OCI-LY7 (cell line): ENCODE results near the gene TWF1. TPM values are rescaled to one million over a fixed set of nuclear protein-coding genes. Genes with fewer than 3 reads are reported as not detected.

Experiments used
- BruUV-seq: library from RNA; stranded (reverse); fragments of 400-500 nt; replicated peaks from 2 replicates; lab custom pipeline; 2021; lab: Mats Ljungman, UMichigan
- CTCF ChIA-PET: fragments of 300-600 bp; sonication (Branson Sonifier 250); formaldehyde crosslinking; loops from one replicate; lab custom pipeline; 2022; ENCODE audit warnings: antibody characterized with exemption; ENCODE audit not compliant: unreplicated experiment; lab: Charles Lee
- POLR2A ChIA-PET: fragments of 300-600 bp; sonication (Branson Sonifier 250); formaldehyde crosslinking; loops from one replicate; lab custom pipeline; 2022; ENCODE audit warnings: antibody characterized with exemption; lab: Charles Lee
- DNase-seq: peaks from one replicate; pipeline ENCODE4 v3.0.0-alpha.2; 2015; ENCODE audit warnings: low spot score
- H2AFZ ChIP-seq: fragments of 200-600 bp; sonication (generic), shearing (Covaris generic); 2 replicates; pipeline ENCODE4 v1.6.1; 2014; ENCODE audit warnings: mild to moderate bottlenecking, antibody characterized with exemption, low read length, moderate library complexity
- H3K27ac ChIP-seq: fragments of 200-600 bp; sonication (generic); 2 replicates; pipeline ENCODE4 v1.5.1; 2014; ENCODE audit warnings: mixed run types, low read depth, mild to moderate bottlenecking, moderate library complexity, low read length, inconsistent platforms; ENCODE audit not compliant: poor library complexity, severe bottlenecking
- H3K36me3 ChIP-seq: fragments of 200-600 bp; sonication (generic); 2 replicates; pipeline ENCODE4 v1.6.1; 2014; ENCODE audit warnings: mild to moderate bottlenecking, antibody characterized with exemption, low read length, moderate library complexity, mixed read lengths; ENCODE audit not compliant: insufficient read depth
- H3K4me1 ChIP-seq: fragments of 200-600 bp; sonication (generic); 2 replicates; pipeline ENCODE4 v1.5.1; 2014; ENCODE audit warnings: mild to moderate bottlenecking, low read length; ENCODE audit not compliant: insufficient read depth, poor library complexity, severe bottlenecking
- H3K4me2 ChIP-seq: fragments of 200-600 bp; sonication (generic); 2 replicates; pipeline ENCODE4 v1.6.1; 2014; ENCODE audit warnings: mild to moderate bottlenecking, low read length
- H3K4me3 ChIP-seq: fragments of 200-600 bp; sonication (generic); 2 replicates; pipeline ENCODE4 v1.5.1; 2014; ENCODE audit warnings: mild to moderate bottlenecking, low read depth, low read length; ENCODE audit not compliant: poor library complexity, severe bottlenecking
- H3K79me2 ChIP-seq: fragments of 200-600 bp; sonication (generic); 2 replicates; pipeline ENCODE4 v1.6.1; 2016; ENCODE audit warnings: low read depth, mild to moderate bottlenecking, low read length, moderate library complexity, mixed read lengths; ENCODE audit not compliant: insufficient read depth
- H3K9me2 ChIP-seq: fragments of 200-600 bp; sonication (generic); 2 replicates; pipeline ENCODE4 v1.6.1; 2016; ENCODE audit warnings: mild to moderate bottlenecking, low read length, mixed read lengths; ENCODE audit not compliant: insufficient read depth
- H3K9me3 ChIP-seq: fragments of 200-600 bp; sonication (generic); 2 replicates; pipeline ENCODE4 v1.6.1; 2014; ENCODE audit warnings: mild to moderate bottlenecking, mixed run types, low read length, mixed read lengths
- H4K20me1 ChIP-seq: fragments of 200-600 bp; sonication (generic); 2 replicates; pipeline ENCODE4 v1.6.1; 2014; ENCODE audit warnings: mild to moderate bottlenecking, antibody characterized with exemption, low read length, moderate library complexity, mixed read lengths; ENCODE audit not compliant: insufficient read depth
- EZH2phosphoT487 ChIP-seq: fragments of 200-600 bp; sonication (generic); IDR thresholded peaks from 2 replicates; pipeline ENCODE4 v1.6.1; 2018; ENCODE audit warnings: low read depth, borderline replicate concordance, mild to moderate bottlenecking, mixed run types, antibody characterized with exemption, low read length, moderate library complexity, mixed read lengths
- intact Hi-C: fragments of 100-400 bp; cut with micrococcal nuclease; formaldehyde crosslinking; loops from one replicate; pipeline ENCODE4 v1.10.0; 2022; ENCODE audit not compliant: unreplicated experiment
- total RNA-seq, 2 experiments: library from RNA; depleted of rRNA in 1 of 2; stranded (reverse); fragments of >200 nt in 1 of 2; shearing (Covaris generic) in 1 of 2; gene quantifications; 2 replicates each; pipeline ENCODE4 v1.2.3, GENCODE V29; 2014 to 2022
- TF ChIP-seq, protein P1 (sequence below): fragments of 200-600 bp; sonication (generic); conservative IDR thresholded peaks from 2 replicates; pipeline ENCODE4 v1.5.1; 2014; ENCODE audit warnings: mild to moderate bottlenecking, antibody characterized with exemption, low read length, moderate library complexity, mixed read lengths

Gene TWF1
- total RNA-seq, 2 experiments from 2014 or later: 26.1 to 29.4 TPM

DNA sequence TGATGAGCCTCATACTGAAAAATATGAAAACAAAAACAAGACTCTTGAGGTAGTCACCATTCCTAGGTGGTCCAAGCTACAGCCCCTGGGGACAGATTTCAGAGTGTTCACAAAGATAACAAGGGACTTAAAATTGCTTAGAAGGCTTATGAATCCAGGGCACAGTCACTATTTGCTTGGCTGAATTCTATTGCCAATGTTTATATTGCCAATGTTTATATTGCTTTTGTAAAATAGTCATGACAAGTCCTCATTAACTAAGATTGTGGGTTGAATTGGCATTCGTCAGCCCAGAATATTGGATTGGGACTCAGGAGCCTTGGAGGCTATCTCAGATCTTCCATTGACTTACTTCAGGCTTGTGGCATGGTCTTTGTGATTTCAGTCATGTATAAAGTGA, 36.1 kb upstream of the TWF1 start:
- no TSS peak for BruUV-seq
- intact Hi-C loops: no loop called here
- H3K4me2 ChIP-seq: no peak overlapping the region
- H3K4me1 ChIP-seq: no peaks in the 10 kb centered on the region
- POLR2A ChIA-PET: no interaction called here
- H3K9me2 ChIP-seq: no peaks in the 10 kb centered on the region
- H3K36me3 ChIP-seq: no peaks in the 10 kb centered on the region
- H3K9me3 ChIP-seq: no peaks in the 10 kb centered on the region
- no peak overlapping the region for H3K4me3 ChIP-seq
- TF ChIP-seq EZH2phosphoT487: no peak
- TF ChIP-seq, protein P1, sequence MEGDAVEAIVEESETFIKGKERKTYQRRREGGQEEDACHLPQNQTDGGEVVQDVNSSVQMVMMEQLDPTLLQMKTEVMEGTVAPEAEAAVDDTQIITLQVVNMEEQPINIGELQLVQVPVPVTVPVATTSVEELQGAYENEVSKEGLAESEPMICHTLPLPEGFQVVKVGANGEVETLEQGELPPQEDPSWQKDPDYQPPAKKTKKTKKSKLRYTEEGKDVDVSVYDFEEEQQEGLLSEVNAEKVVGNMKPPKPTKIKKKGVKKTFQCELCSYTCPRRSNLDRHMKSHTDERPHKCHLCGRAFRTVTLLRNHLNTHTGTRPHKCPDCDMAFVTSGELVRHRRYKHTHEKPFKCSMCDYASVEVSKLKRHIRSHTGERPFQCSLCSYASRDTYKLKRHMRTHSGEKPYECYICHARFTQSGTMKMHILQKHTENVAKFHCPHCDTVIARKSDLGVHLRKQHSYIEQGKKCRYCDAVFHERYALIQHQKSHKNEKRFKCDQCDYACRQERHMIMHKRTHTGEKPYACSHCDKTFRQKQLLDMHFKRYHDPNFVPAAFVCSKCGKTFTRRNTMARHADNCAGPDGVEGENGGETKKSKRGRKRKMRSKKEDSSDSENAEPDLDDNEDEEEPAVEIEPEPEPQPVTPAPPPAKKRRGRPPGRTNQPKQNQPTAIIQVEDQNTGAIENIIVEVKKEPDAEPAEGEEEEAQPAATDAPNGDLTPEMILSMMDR: no peak
- no peak overlapping the region for H2AFZ ChIP-seq
- DNase-seq: no peak
- CTCF ChIA-PET: no interaction called here
- no peak overlapping the region for H3K27ac ChIP-seq
- H4K20me1 ChIP-seq: no peaks in the 10 kb centered on the region
- H3K79me2 ChIP-seq: no peaks in the 10 kb centered on the region

GRCh38 chr12:43841253-43841652, 35.1 kb upstream of the TWF1 start:
- no TSS peak for BruUV-seq
- H3K4me2 ChIP-seq: no peak overlapping the region

DNA sequence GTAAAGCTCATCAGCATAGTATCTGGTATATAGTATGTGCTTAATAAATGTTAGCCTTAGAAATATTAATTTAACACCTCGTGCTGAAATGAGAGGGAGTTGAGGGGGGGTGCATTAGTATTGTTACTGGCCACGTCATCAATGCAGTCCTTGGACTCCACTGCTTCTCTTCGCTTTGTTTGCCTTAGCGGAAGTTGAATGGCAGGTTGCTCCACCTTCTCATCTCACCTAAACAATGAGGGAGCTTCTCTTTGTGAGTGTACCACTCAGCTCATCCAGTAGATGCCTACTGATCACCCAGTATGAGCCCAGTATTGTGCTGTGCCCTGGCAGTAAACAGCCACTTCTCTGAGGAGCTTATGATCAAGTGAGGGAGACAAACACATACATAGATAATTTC, 34.2 kb upstream of the TWF1 start:
- H3K27ac ChIP-seq: no peak overlapping the region
- H3K9me2 ChIP-seq: no peaks in the 10 kb centered on the region
- H3K4me3 ChIP-seq: no peak overlapping the region
- H3K79me2 ChIP-seq: no peaks in the 10 kb centered on the region
- CTCF ChIA-PET: interaction anchor here (0.8 kb wide), 1 partner anchor 35 kb away, joined by 3 read pairs; no protein-coding TSS in a partner anchor
- H3K36me3 ChIP-seq: no peaks in the 10 kb centered on the region
- no peak for DNase-seq
- H3K9me3 ChIP-seq: no peaks in the 10 kb centered on the region
- POLR2A ChIA-PET: interaction anchor here (0.9 to 1.8 kb wide), 4 partner anchors 12 to 34 kb away, joined by 3 to 5 read pairs (median 4); partner anchors contain the start of gene TWF1
- no TSS peak for BruUV-seq
- no peak overlapping the region for H3K4me2 ChIP-seq
- TF ChIP-seq, protein P1: no peak
- no peak for TF ChIP-seq EZH2phosphoT487
- H2AFZ ChIP-seq: no peak overlapping the region
- intact Hi-C loops: no loop called here
- H3K4me1 ChIP-seq: peaks cover 10% of the 10 kb centered on the region
- H4K20me1 ChIP-seq: no peaks in the 10 kb centered on the region

More at GRCh38 chr12:43841253-43841652, 35.1 kb upstream of the TWF1 start:
- H3K27ac ChIP-seq: no peak overlapping the region
- no peaks in the 10 kb centered on the region for H3K36me3 ChIP-seq
- H3K4me3 ChIP-seq: no peak overlapping the region
- H3K4me1 ChIP-seq: peaks cover 6% of the 10 kb centered on the region
- POLR2A ChIA-PET: interaction anchor here (0.7 to 1.8 kb wide), 4 partner anchors 9 to 24 kb away, joined by 3 to 5 read pairs (median 4); no protein-coding TSS in a partner anchor
- no peak for DNase-seq
- no peaks in the 10 kb centered on the region for H3K9me3 ChIP-seq
- no peaks in the 10 kb centered on the region for H3K79me2 ChIP-seq
- TF ChIP-seq, protein P1: no peak
- TF ChIP-seq EZH2phosphoT487: no peak
- CTCF ChIA-PET: no interaction called here
- intact Hi-C loops: no loop called here
- H2AFZ ChIP-seq: no peak overlapping the region
- H4K20me1 ChIP-seq: no peaks in the 10 kb centered on the region
- H3K9me2 ChIP-seq: no peaks in the 10 kb centered on the region
